ENCODE data around the gene FXYD3. TPM values are rescaled to one million over a fixed set of nuclear protein-coding genes. Genes with fewer than 3 reads are reported as not detected.
"Not testable (repeated sequence)": the region's sequence is repeated elsewhere in the genome, so short reads cannot be mapped to it uniquely, and the experiment has no call there.

FXYD3 gene
- total RNA-seq, 2 experiments from 2014 or later: not detected

GRCh38 chr19:35100588-35101533 lies 14.8 kb upstream of the FXYD3 start:
- Mint-ChIP-seq H3K4me3 (no peak overlapping the region), H3K27ac (no peak overlapping the region), H3K4me1 (ENCODE audit: low read depth) (no peaks in the 10 kb centered on the region), H3K9me3 (no peaks in the 10 kb centered on the region), H3K27me3 (ENCODE audit: low read depth) (no peaks in the 10 kb centered on the region), H3K36me3 (ENCODE audit: low read depth) (no peaks in the 10 kb centered on the region)
- no peak for DNase-seq
- CTCF ChIA-PET: interaction anchor here (0.6 to 1.7 kb wide), 3 partner anchors 14 to 36 kb away, joined by 3 to 6 read pairs (median 4); partner anchors contain the start of gene FXYD3
- intact Hi-C loops (cut with micrococcal nuclease): no loop called here

- intact Hi-C loops (cut with micrococcal nuclease); H3K4me3 Mint-ChIP-seq; H3K27ac Mint-ChIP-seq; H3K4me1 Mint-ChIP-seq (ENCODE audit: low read depth); H3K9me3 Mint-ChIP-seq; H3K27me3 Mint-ChIP-seq (ENCODE audit: low read depth); DNase-seq; H3K36me3 Mint-ChIP-seq (ENCODE audit: low read depth): not testable (repeated sequence)
- CTCF ChIA-PET: interaction anchor here (0.6 to 0.7 kb wide), 2 partner anchors 8 to 35 kb away, joined by 3 read pairs; no protein-coding TSS in a partner anchor
Measured at GRCh38 chr19:35101949-35102348, 13.7 kb upstream of the FXYD3 start.

- H3K4me1 Mint-ChIP-seq (ENCODE audit: low read depth); intact Hi-C loops (cut with micrococcal nuclease); H3K9me3 Mint-ChIP-seq; H3K4me3 Mint-ChIP-seq; H3K27me3 Mint-ChIP-seq (ENCODE audit: low read depth); DNase-seq; CTCF ChIA-PET; H3K36me3 Mint-ChIP-seq (ENCODE audit: low read depth); H3K27ac Mint-ChIP-seq: not testable (repeated sequence)
Measured at GRCh38 chr19:35103614-35104013, 12.0 kb upstream of the FXYD3 start.

- Mint-ChIP-seq H3K27me3 (ENCODE audit: low read depth) (no peaks in the 10 kb centered on the region), H3K4me3 (no peak overlapping the region), H3K36me3 (ENCODE audit: low read depth) (no peaks in the 10 kb centered on the region), H3K9me3 (no peaks in the 10 kb centered on the region), H3K4me1 (ENCODE audit: low read depth) (peaks cover 4% of the 10 kb centered on the region), H3K27ac (no peak overlapping the region)
- CTCF ChIA-PET: no interaction called here
- no peak for DNase-seq
- intact Hi-C loops (cut with micrococcal nuclease): no loop called here
Measured at GRCh38 chr19:35104361-35104760, 11.3 kb upstream of the FXYD3 start.

- H3K36me3 Mint-ChIP-seq (ENCODE audit: low read depth): no peaks in the 10 kb centered on the region
- H3K4me3 Mint-ChIP-seq: no peak overlapping the region
- no peaks in the 10 kb centered on the region for H3K27me3 Mint-ChIP-seq (ENCODE audit: low read depth)
- peaks cover 4% of the 10 kb centered on the region for H3K4me1 Mint-ChIP-seq (ENCODE audit: low read depth)
- intact Hi-C loops (cut with micrococcal nuclease): no loop called here
- H3K27ac Mint-ChIP-seq: no peak overlapping the region
- H3K9me3 Mint-ChIP-seq: no peaks in the 10 kb centered on the region
- no peak for DNase-seq
- CTCF ChIA-PET: interaction anchor here (0.6 kb wide), 1 partner anchor 104 kb away, joined by 4 read pairs; no protein-coding TSS in a partner anchor
Measured at GRCh38 chr19:35105047-35105410, 10.6 kb upstream of the FXYD3 start.

GRCh38 chr19:35105411-35106290 lies 10.0 kb upstream of the FXYD3 start:
- H3K9me3 Mint-ChIP-seq: no peaks in the 10 kb centered on the region
- H3K36me3 Mint-ChIP-seq (ENCODE audit: low read depth): no peaks in the 10 kb centered on the region
- peaks cover 4% of the 10 kb centered on the region for H3K4me1 Mint-ChIP-seq (ENCODE audit: low read depth)
- no peaks in the 10 kb centered on the region for H3K27me3 Mint-ChIP-seq (ENCODE audit: low read depth)
- no peak overlapping the region for H3K27ac Mint-ChIP-seq
- no peak for DNase-seq
- CTCF ChIA-PET: interaction anchor here (0.6 kb wide), 1 partner anchor 103 kb away, joined by 4 read pairs; no protein-coding TSS in a partner anchor
- no peak overlapping the region for H3K4me3 Mint-ChIP-seq
- intact Hi-C loops (cut with micrococcal nuclease): no loop called here

- intact Hi-C loops (cut with micrococcal nuclease): no loop called here
- no peaks in the 10 kb centered on the region for H3K9me3 Mint-ChIP-seq
Measured at GRCh38 chr19:35106291-35106583, 9.4 kb upstream of the FXYD3 start.

DNA sequence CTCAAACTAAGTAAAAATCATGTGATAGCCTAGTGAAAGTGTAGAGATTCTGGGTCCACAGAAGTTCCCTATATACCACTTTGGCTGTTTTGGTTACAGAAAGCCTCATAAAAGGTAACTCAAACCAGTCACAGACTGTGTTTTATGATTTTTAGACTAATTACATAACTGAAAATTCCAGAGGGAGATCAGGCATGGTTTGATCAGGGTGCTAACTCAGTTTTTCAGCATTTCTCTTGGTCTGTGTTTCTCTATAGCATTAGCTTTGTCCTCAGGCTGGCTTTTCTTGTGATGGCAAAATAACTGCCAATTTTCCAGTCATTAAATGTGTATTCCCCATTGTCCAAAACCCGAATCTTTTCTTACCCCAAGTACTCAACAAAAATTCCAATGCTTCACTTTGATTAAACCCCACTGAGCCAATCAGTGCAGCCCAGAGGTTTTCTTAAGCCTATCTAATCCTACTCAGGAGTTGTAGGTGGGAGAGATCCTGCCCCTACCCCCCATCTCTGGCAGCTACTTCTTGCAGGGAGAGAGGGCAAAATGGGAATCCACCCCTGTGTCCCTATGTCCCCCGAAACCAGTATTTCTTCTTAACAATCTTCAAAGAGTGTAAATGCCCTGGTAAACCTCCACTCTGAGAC lies 8.6 kb upstream of the FXYD3 start:
- no peak for DNase-seq
- CTCF ChIA-PET: interaction anchor here (1.0 to 1.2 kb wide), 2 partner anchors 8 to 63 kb away, joined by 4 read pairs; partner anchors contain the start of gene FXYD3

More at GRCh38 chr19:35106291-35106583, 9.4 kb upstream of the FXYD3 start:
- Mint-ChIP-seq H3K27ac (no peak overlapping the region), H3K4me1 (ENCODE audit: low read depth) (peaks cover 4% of the 10 kb centered on the region), H3K27me3 (ENCODE audit: low read depth) (no peaks in the 10 kb centered on the region), H3K4me3 (no peak overlapping the region), H3K36me3 (ENCODE audit: low read depth) (no peaks in the 10 kb centered on the region)
- DNase-seq: no peak
- CTCF ChIA-PET: interaction anchor here (1.0 kb wide), 1 partner anchor 9 kb away, joined by 4 read pairs; the partner anchor contains the start of gene FXYD3

GRCh38 chr19:35107545-35107944 lies 8.1 kb upstream of the FXYD3 start:
- Mint-ChIP-seq H3K27me3 (ENCODE audit: low read depth) (no peaks in the 10 kb centered on the region), H3K27ac (no peak overlapping the region), H3K9me3 (no peaks in the 10 kb centered on the region), H3K36me3 (ENCODE audit: low read depth) (no peaks in the 10 kb centered on the region), H3K4me1 (ENCODE audit: low read depth) (peaks cover 4% of the 10 kb centered on the region), H3K4me3 (no peak overlapping the region)
- DNase-seq: peak; percentile 18
- CTCF ChIA-PET: interaction anchor here (1.2 kb wide), 1 partner anchor 63 kb away, joined by 4 read pairs; no protein-coding TSS in a partner anchor
- intact Hi-C loops (cut with micrococcal nuclease): no loop called here

More for the DNA sequence above, 8.6 kb upstream of the FXYD3 start:
- no peaks in the 10 kb centered on the region for H3K36me3 Mint-ChIP-seq (ENCODE audit: low read depth)
- H3K9me3 Mint-ChIP-seq: no peaks in the 10 kb centered on the region
- no peaks in the 10 kb centered on the region for H3K27me3 Mint-ChIP-seq (ENCODE audit: low read depth)
- intact Hi-C loops (cut with micrococcal nuclease): no loop called here
- H3K4me3 Mint-ChIP-seq: no peak overlapping the region
- H3K27ac Mint-ChIP-seq: no peak overlapping the region
- peaks cover 4% of the 10 kb centered on the region for H3K4me1 Mint-ChIP-seq (ENCODE audit: low read depth)

GRCh38 chr19:35108730-35109129 lies 6.9 kb upstream of the FXYD3 start:
- no peaks in the 10 kb centered on the region for H3K36me3 Mint-ChIP-seq (ENCODE audit: low read depth)
- DNase-seq: no peak
- H3K27me3 Mint-ChIP-seq (ENCODE audit: low read depth): no peaks in the 10 kb centered on the region
- no peak overlapping the region for H3K4me3 Mint-ChIP-seq
- no peak overlapping the region for H3K27ac Mint-ChIP-seq
- peaks cover 4% of the 10 kb centered on the region for H3K4me1 Mint-ChIP-seq (ENCODE audit: low read depth)
- intact Hi-C loops (cut with micrococcal nuclease): no loop called here
- CTCF ChIA-PET: no interaction called here
- no peaks in the 10 kb centered on the region for H3K9me3 Mint-ChIP-seq

DNA sequence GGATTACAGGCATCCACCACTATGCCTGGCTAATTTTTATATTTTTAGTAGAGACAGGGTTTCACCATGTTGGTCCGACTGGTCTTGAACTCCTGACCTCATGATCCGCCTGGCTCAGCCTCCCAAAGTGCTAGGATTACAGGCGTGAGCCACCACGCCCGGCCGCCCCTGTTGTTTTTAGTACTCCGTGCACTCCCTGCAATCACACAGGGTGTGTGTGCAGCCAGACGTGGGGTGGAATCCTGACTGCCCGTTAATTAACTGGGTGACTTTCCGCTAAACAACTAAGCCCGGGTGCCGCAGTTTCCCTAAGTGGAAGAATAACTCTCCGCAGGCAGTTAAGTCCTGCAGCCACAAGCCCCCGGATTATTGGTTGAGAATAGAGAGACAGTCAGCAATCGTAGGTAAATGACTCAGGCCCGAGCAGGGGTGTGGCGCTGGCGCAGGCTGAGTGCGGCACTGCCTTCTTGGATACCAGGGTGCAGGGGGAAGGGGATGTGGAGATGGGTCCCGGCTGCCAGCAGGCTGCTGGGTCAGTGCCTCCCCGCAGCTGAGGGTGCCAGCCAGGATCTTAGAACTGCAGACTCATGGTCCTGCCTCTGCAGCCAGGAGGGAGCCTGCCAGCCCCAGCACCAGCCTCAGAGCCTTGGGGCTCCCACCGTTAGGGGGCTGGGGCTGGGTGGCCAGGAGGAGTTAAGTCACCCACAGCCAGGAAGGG lies 6.1 kb upstream of the FXYD3 start:
- DNase-seq: no peak
- CTCF ChIA-PET: no interaction called here
- Mint-ChIP-seq H3K4me3 (no peak overlapping the region), H3K27ac (no peak overlapping the region), H3K27me3 (ENCODE audit: low read depth) (no peaks in the 10 kb centered on the region), H3K36me3 (ENCODE audit: low read depth) (no peaks in the 10 kb centered on the region), H3K4me1 (ENCODE audit: low read depth) (peaks cover 6% of the 10 kb centered on the region), H3K9me3 (no peaks in the 10 kb centered on the region)
- intact Hi-C loops (cut with micrococcal nuclease): no loop called here

Measured in activated naive CD4-positive, alpha-beta T cell treated with anti-CD3 and anti-CD28 coated beads for 36 hours (primary cell).